ENCODE measurements around the gene UCMA. TPM values are rescaled to one million over a fixed set of nuclear protein-coding genes. Genes with fewer than 3 reads are reported as not detected.

UCMA gene
- polyA plus RNA-seq, 1 donor, result not detected

GRCh38 chr10:13184730-13185514 lies 49.3 kb downstream of the UCMA start:
- DNase-seq, result no peak

GRCh38 chr10:13184276-13184675 lies 49.9 kb downstream of the UCMA start:
- no peak for DNase-seq

GRCh38 chr10:13183625-13184024 lies 50.5 kb downstream of the UCMA start:
- DNase-seq, result no peak

- no peak for DNase-seq
Observed at GRCh38 chr10:13182424-13182823, 51.8 kb downstream of the UCMA start.

GRCh38 chr10:13180788-13181187 lies 53.4 kb downstream of the UCMA start:
- no peak for DNase-seq

GRCh38 chr10:13173616-13174015 lies 60.6 kb downstream of the UCMA start:
- DNase-seq, result no peak

Other genes with a start within 250 kb of the UCMA start
- 22.1 TPM for gene CCDC3, start 232.7 kb downstream of the UCMA start, polyA plus RNA-seq (ENCODE audit: insufficient read length)
- 38.0 TPM for gene OPTN, start 134.2 kb downstream of the UCMA start, polyA plus RNA-seq (ENCODE audit: insufficient read length)
- gene MCM10, start 72.8 kb downstream of the UCMA start, polyA plus RNA-seq (ENCODE audit: insufficient read length), result 4.8 TPM
- gene PHYH, start 65.7 kb upstream of the UCMA start, polyA plus RNA-seq (ENCODE audit: insufficient read length), result 52.8 TPM
- gene SEPHS1, start 113.9 kb upstream of the UCMA start, polyA plus RNA-seq (ENCODE audit: insufficient read length), result 60.9 TPM

Measured in hindlimb muscle (tissue), 1 donor.